GM18873 (cell line): ENCODE measurements around the gene RIT1.

Experiments
- ATAC-seq: cut with Tn5 transposase; IDR thresholded peaks from one replicate; pipeline ENCODE4 v1.9.1; 2021; ENCODE audit warnings: mild to moderate bottlenecking, moderate library complexity, moderate number of reproducible peaks; ENCODE audit not compliant: unreplicated experiment, low FRiP score

Gene RIT1, protein sequence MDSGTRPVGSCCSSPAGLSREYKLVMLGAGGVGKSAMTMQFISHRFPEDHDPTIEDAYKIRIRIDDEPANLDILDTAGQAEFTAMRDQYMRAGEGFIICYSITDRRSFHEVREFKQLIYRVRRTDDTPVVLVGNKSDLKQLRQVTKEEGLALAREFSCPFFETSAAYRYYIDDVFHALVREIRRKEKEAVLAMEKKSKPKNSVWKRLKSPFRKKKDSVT

DNA sequence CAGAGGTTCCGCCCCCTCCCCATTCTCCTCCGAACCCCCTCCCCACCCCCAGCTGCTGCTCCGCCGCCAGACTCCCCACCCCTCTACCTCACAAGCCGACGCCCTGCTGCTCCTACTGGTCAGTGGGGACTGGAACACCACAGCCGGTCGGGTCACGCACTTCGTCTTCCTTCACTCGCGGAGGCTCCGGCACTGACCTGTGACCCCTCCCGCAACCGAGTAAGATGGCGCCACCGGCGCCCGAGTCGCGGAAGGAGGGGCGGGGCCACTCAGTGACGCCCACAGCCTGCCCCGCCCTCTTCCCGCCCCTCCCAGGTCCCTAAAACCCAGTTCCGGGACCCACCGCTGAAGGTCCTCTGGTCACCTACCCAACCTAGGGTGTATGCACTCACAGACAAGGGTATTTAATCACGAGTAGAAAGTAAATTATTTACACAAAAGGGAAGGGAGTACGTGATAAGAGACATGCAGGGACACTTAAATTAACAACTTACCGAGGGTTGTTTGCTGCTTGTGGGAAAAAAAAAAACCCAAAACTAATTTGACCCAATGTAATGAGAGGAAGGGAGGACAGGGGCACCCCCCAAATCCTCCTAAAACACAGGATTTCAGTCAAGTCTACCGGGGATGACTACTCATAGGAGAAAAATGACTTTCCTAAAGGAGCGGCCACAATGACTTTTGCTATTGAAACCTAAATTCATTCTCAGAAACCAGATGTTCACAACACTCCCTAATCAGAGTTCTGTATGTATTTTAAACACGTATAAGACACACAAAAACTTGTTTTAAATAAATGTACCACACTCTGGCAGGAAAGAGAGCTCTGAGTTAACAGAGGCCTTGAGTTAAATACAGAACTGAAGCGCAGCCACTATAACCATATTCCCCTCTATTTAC is at the start of gene RIT1:
RIT1 (minus strand) TSS at position 194 of the 900 bp plus-strand sequence. CDS start 588 bp downstream, outside the sequence.
- peak; percentile 76 for ATAC-seq

DNA sequence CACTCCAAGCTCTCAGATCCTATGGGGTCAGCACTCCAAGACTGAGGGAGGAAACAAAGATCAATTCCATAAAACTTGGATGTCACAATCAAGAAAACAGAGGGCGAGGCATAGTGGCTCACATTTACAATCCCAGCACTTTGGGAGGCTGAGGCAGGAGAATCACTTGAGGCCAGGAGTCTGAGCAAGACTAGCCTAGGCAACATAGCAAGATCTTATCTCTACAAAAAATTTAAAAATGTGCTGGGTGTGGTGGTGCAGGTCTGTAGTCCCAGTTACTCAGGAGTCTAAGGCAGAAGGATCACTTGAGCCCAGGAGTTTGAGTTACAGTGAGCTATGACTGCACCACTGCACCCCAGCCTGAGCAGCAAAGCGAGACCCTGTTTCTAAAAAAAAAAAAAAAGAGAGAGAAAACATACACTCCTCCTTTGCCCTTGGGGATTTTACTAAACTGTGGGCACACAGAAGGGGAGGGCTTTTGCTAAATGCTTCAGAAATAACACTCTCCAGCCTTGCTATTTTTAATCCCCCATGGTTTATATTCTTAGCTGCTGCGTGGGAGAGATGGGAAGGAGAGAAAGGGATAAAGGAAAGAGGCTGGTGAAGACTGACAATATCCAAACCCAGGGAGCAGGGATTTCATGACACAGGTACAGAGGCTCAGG is 49.1 kb upstream of the RIT1 start:
- no peak for ATAC-seq

DNA sequence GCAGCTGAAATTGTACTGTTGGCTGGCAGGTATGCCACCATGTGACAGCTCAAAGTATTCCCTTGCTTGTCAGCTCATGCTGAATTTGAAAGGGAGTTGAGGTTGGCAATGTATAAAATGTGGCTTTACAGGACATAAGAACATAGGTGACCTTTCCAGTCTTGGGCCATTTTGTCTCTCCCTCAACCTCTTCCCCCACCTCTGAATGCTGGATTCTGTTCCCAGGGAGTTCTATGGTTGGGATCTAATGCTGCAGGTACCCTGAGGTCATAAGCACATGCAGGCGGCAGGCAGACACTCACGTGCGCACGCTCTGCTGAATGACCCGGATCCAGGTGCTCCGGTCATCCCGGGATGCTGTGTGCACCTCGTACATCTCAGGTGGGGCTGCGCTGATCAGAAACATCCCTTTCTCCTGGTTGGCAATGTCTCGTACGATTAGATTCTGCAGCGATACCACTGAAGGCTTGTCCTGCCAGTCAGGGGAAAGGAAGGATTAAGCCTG is 46.3 kb upstream of the RIT1 start:
- no peak for ATAC-seq

- no peak for ATAC-seq
These were observed 43.5 kb upstream of the RIT1 start for GRCh38 chr1:155954645-155955044.

DNA sequence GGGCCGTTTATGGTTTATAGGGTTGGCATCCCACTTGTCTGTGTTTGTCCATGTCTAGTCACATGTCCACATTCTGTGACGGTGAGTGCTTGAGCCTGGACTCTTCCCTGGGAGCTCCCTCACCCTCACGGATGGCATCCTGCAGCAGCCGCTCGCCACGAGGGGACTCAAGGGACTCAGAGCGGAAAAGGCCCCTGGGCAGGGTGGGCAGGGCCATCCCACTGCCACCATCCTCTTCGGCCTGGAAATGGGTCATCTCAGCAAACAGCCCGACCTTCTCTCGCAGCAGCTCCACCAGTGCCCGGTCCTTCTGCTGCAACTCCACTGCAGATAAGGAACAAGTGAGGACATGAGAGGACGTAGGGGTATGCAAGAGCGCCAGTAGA is 41.3 kb upstream of the RIT1 start:
- ATAC-seq = no peak

GRCh38 chr1:155951753-155952504 is 40.8 kb upstream of the RIT1 start:
- ATAC-seq = no peak

GRCh38 chr1:155950829-155951228 is 39.7 kb upstream of the RIT1 start:
- no peak for ATAC-seq

GRCh38 chr1:155947741-155948140 is 36.6 kb upstream of the RIT1 start:
- ATAC-seq = no peak

- no peak for ATAC-seq
These were observed 36.1 kb upstream of the RIT1 start for GRCh38 chr1:155947292-155947691.

GRCh38 chr1:155946633-155947219 is 35.6 kb upstream of the RIT1 start:
- no peak for ATAC-seq

DNA sequence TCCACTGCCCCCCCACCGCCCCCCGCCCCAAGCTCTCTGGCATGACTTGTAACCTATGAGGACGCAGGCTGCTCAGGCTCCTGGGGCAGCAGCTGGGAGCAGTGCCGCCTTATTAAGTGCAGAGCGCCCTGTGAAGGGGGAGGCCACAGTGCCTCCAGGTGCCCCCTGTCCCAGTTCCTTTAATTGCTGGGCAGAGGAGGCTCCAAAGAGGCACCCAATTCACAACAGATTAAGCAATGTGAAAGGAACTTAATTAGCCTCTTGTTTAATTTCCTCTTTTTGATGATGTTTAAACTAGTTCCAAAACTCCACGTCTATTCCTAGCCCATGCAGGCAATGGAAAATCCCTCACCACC is 33.3 kb upstream of the RIT1 start:
- no peak for ATAC-seq

GRCh38 chr1:155942578-155943141 is 31.5 kb upstream of the RIT1 start:
- ATAC-seq = no peak

DNA sequence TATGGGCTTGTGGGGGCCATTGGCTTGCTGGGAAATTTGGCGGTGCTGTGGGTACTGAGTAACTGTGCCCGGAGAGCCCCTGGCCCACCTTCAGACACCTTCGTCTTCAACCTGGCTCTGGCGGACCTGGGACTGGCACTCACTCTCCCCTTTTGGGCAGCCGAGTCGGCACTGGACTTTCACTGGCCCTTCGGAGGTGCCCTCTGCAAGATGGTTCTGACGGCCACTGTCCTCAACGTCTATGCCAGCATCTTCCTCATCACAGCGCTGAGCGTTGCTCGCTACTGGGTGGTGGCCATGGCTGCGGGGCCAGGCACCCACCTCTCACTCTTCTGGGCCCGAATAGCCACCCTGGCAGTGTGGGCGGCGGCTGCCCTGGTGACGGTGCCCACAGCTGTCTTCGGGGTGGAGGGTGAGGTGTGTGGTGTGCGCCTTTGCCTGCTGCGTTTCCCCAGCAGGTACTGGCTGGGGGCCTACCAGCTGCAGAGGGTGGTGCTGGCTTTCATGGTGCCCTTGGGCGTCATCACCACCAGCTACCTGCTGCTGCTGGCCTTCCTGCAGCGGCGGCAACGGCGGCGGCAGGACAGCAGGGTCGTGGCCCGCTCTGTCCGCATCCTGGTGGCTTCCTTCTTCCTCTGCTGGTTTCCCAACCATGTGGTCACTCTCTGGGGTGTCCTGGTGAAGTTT is 30.8 kb upstream of the RIT1 start:
- no peak for ATAC-seq

GRCh38 chr1:155940993-155941844 is 30.1 kb upstream of the RIT1 start, which contains the start of gene RXFP4:
RXFP4 (plus strand) TSS chr1:155941638; CDS start chr1:155941710, 72 bp downstream.
- ATAC-seq = no peak

DNA sequence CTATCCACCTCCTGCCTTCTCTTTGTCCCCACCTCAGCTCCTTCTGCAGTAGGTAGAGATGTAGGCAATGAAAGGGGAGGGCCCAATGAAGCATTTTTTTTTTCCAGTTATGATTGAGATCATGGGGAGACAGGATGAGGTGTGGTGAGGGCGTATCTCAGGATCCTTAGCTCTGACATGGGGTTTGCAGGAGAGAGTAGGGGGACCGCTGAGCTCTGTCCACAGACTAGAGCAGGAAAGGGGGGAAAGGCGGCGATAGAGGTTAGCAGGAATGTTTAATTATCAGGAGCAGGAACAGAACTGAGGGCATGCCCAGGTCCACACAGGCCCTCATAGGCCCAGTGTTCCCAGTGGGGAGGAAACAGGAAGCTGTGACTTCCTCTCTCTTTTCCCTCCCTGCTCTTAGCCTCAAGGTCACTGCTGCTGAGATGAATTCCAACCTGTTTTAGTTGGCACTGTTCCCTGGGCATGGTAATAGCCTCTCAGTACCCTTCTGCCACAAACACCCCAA is 29.4 kb upstream of the RIT1 start:
- no peak for ATAC-seq

DNA sequence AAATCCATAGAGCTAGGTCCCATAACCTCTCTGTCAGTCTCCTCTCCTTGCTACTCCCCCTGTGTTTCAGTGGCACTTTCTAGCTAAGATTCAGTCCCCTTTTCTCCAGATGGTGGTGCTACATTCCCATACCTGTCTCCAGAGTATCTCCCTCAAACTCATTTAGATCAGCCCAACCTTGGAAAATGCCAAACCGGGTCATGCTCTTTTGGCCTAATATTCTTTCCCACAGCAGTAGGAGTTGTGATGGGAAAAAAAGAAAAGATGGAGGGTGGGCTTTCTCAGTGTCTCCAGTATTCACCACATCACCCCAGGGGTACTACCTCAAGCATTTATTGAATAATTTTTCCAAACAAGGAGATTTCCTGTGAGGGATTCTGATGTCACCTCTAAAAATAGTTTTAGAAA is 27.1 kb upstream of the RIT1 start:
- no peak for ATAC-seq

DNA sequence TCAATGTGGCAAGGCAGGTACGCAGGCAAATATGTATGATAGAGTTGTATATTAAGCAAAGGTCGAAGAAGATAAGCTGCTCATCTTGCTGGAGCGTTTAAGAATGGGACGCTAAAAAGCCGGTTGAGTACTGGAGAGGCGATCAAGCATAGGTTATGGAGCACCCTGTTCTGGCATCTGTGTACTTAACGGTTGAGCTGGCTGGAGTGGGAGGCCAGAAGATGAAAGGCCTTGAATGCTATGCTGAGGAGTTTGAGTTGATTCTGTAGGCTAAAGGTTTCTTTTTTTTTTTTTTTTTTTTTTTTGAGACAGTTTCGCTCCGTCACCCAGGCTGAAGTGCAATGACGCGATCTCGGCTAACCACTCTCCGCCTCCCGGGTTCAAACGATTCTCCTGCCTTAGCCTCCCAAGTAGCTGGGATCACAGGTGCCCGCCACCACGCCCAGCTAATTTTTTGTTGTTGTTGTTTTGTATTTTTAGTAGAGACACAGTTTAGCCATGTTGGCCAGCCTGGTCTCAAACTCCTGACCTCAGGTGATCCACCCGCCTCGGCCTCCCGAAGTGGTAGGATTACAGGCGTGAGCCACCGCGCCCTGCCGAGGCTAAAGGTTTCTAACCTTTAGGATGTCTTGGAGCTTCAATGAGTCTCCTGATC is 23.9 kb upstream of the RIT1 start:
- ATAC-seq = no peak
